ENCODE data around the gene RYR2. TPM values are rescaled to one million over a fixed set of nuclear protein-coding genes. Genes with fewer than 3 reads are reported as not detected.

Gene RYR2
- total RNA-seq, 4 donors from 2014 or later: 0.23 to 4.6 (median 0.89) TPM

GRCh38 chr1:237059244-237059643, 17.3 kb downstream of the RYR2 start:
- Histone ChIP-seq H3K27ac (peak overlapping the region in 1 of 4 donors; percentile 0), H3K9me3 (no peaks in the 10 kb centered on the region), H3K4me3 (no peak overlapping the region), H3K4me1 (no peaks in the 10 kb centered on the region), H3K36me3 (no peaks in the 10 kb centered on the region), H3K27me3 (no peaks in the 10 kb centered on the region)
- no peak for DNase-seq
- WGBS, 2 donors: 40 to 46% methylated on average over 3 of the region's 3 CpGs
- intact Hi-C loops (cut with DNase I): no loop called here
- TF ChIP-seq POLR2A (IDR thresholded peaks at IDR 0.05): no peak
- TF ChIP-seq, protein P1, sequence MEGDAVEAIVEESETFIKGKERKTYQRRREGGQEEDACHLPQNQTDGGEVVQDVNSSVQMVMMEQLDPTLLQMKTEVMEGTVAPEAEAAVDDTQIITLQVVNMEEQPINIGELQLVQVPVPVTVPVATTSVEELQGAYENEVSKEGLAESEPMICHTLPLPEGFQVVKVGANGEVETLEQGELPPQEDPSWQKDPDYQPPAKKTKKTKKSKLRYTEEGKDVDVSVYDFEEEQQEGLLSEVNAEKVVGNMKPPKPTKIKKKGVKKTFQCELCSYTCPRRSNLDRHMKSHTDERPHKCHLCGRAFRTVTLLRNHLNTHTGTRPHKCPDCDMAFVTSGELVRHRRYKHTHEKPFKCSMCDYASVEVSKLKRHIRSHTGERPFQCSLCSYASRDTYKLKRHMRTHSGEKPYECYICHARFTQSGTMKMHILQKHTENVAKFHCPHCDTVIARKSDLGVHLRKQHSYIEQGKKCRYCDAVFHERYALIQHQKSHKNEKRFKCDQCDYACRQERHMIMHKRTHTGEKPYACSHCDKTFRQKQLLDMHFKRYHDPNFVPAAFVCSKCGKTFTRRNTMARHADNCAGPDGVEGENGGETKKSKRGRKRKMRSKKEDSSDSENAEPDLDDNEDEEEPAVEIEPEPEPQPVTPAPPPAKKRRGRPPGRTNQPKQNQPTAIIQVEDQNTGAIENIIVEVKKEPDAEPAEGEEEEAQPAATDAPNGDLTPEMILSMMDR (IDR thresholded peaks at IDR 0.05): no peak

- Histone ChIP-seq H3K4me1 (no peaks in the 10 kb centered on the region), H3K4me3 (no peak overlapping the region), H3K27ac (no peak overlapping the region), H3K36me3 (no peaks in the 10 kb centered on the region), H3K9me3 (no peaks in the 10 kb centered on the region), H3K27me3 (no peaks in the 10 kb centered on the region)
- intact Hi-C loops (cut with DNase I): no loop called here
- DNase-seq: no peak
- no peak for TF ChIP-seq POLR2A (IDR thresholded peaks at IDR 0.05)
- TF ChIP-seq, protein P1 (IDR thresholded peaks at IDR 0.05): no peak
These were observed 21.0 kb downstream of the RYR2 start for GRCh38 chr1:237062976-237063375.

GRCh38 chr1:237065903-237066302, 23.9 kb downstream of the RYR2 start:
- Histone ChIP-seq H3K36me3 (no peaks in the 10 kb centered on the region), H3K9me3 (no peaks in the 10 kb centered on the region), H3K4me1 (no peaks in the 10 kb centered on the region), H3K27ac (no peak overlapping the region), H3K4me3 (no peak overlapping the region), H3K27me3 (no peaks in the 10 kb centered on the region)
- DNase-seq: no peak
- TF ChIP-seq, protein P1 (IDR thresholded peaks at IDR 0.05): no peak
- TF ChIP-seq POLR2A (IDR thresholded peaks at IDR 0.05): no peak
- intact Hi-C loops (cut with DNase I): no loop called here
- 69 to 70% methylated on average over 3 of the region's 3 CpGs for WGBS, 2 donors

- Histone ChIP-seq H3K36me3 (no peaks in the 10 kb centered on the region), H3K4me1 (no peaks in the 10 kb centered on the region), H3K27me3 (no peaks in the 10 kb centered on the region), H3K27ac (no peak overlapping the region), H3K9me3 (no peaks in the 10 kb centered on the region), H3K4me3 (no peak overlapping the region)
- TF ChIP-seq POLR2A (IDR thresholded peaks at IDR 0.05): no peak
- TF ChIP-seq, protein P1 (IDR thresholded peaks at IDR 0.05): no peak
- intact Hi-C loops (cut with DNase I): no loop called here
- no peak for DNase-seq
- WGBS, 2 donors: no CpG with 5 or more reads among the region's 2 CpGs
These were observed 28.5 kb downstream of the RYR2 start for GRCh38 chr1:237070519-237070918.

DNA sequence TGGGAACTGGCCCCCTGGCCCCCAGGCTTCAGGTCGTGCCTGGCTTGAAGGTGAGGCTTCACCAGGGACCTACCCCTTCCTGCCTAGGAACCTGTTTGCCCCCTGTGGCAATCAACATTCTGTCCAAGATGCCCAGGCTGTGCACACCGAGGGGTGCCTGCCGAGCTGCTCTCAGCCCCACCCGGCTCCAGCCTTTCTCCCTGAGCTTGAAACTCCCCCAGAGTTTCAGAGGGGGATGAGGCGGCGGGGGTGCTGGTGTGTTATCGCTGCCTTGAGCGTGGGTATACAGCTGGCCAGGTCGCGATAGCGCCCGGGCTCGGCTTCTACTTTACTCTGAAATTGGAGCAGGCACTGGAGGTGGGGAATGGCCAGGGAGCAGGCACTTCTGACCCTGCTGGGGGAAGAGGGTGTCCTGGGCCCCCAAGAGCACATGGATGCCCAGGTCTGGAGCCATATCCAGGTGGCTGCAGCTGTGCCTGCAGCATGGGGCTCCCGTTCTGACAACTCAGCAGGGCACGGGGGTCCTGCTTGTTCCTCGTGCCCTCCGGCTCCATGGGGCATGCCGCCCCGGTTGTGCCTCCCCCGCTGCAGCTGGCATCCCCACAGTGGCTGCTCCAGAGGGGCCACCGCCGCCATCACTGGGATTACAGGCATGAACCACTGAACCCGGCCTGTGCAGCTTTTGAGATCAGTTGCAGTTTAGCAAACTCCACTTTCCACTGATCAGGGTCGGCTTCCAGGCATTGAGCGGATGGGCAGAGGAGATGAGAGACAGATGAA, 29.8 kb downstream of the RYR2 start:
- Histone ChIP-seq H3K4me3 (no peak overlapping the region), H3K27me3 (no peaks in the 10 kb centered on the region), H3K27ac (no peak overlapping the region), H3K36me3 (no peaks in the 10 kb centered on the region), H3K9me3 (no peaks in the 10 kb centered on the region), H3K4me1 (no peaks in the 10 kb centered on the region)
- DNase-seq: no peak
- 80% methylated on average over 2 of the region's 25 CpGs; no CpG with 5 or more reads in 1 of the 2 donors for WGBS, 2 donors
- TF ChIP-seq, protein P1 (IDR thresholded peaks at IDR 0.05): no peak
- TF ChIP-seq POLR2A (IDR thresholded peaks at IDR 0.05): no peak
- intact Hi-C loops (cut with DNase I): no loop called here

Data from esophagus squamous epithelium (tissue), 5 donors.